ENCODE data around the gene PDGFC.

PDGFC gene, protein sequence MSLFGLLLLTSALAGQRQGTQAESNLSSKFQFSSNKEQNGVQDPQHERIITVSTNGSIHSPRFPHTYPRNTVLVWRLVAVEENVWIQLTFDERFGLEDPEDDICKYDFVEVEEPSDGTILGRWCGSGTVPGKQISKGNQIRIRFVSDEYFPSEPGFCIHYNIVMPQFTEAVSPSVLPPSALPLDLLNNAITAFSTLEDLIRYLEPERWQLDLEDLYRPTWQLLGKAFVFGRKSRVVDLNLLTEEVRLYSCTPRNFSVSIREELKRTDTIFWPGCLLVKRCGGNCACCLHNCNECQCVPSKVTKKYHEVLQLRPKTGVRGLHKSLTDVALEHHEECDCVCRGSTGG

GRCh38 chr4:156971676-156972378, at the start of gene PDGFC:
Gene PDGFC (minus strand): TSS chr4:156971799. CDS start chr4:156970903, 896 bp downstream.
- DNase-seq (ENCODE audit: low read depth), result no peak

- DNase-seq (ENCODE audit: low read depth), result no peak
Measured at GRCh38 chr4:157020882-157021281, 49.3 kb upstream of the PDGFC start.

- no peak for DNase-seq (ENCODE audit: low read depth)
Measured at GRCh38 chr4:157018920-157019490, 47.4 kb upstream of the PDGFC start.

GRCh38 chr4:157014621-157015591, 43.3 kb upstream of the PDGFC start:
- no peak for DNase-seq (ENCODE audit: low read depth)

- DNase-seq (ENCODE audit: low read depth), result no peak
Measured at GRCh38 chr4:157013656-157014055, 42.1 kb upstream of the PDGFC start.

GRCh38 chr4:157012781-157013180, 41.2 kb upstream of the PDGFC start:
- DNase-seq (ENCODE audit: low read depth), result no peak

DNA sequence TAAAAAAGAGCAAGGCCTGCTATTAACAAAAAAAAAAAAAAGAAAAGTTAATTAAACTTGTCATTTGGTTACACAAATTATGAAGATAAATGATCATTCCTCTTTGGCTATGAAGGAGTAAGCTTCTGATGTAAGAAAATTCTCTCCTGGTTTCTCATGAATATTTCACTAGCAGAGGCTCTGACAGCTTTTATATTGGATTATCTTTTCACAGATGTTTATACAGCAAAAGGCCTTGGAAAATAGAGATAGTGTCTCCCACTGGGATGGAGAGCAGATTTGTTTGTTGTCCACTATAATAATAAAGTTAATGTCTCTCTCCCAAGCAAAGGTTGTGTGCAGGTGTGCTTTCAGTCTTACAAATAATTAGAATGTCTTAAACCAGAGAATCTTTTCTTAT, 40.7 kb upstream of the PDGFC start:
- no peak for DNase-seq (ENCODE audit: low read depth)

DNA sequence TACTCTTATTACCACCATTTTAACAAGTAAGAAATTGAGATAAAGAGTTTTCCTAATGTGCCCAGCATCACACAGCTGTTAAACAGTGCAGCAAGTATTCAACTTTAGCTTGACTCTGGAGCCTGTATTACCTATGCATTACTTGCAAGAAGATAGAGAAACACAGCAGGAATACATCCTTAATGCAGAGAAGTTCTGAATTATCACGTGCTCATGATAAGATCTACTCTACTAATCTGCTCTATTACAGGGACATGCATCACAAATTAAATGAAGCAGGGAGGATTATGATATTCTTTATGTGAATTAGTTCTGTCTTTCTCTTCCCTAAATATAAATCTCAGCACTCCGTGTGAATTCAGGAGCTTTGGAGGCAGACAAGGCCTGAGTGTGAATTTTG, 39.0 kb upstream of the PDGFC start:
- DNase-seq (ENCODE audit: low read depth), result no peak

GRCh38 chr4:157005831-157006230, 34.2 kb upstream of the PDGFC start:
- DNase-seq (ENCODE audit: low read depth), result no peak

- DNase-seq (ENCODE audit: low read depth), result no peak
Measured at GRCh38 chr4:157005193-157005592, 33.6 kb upstream of the PDGFC start.

DNA sequence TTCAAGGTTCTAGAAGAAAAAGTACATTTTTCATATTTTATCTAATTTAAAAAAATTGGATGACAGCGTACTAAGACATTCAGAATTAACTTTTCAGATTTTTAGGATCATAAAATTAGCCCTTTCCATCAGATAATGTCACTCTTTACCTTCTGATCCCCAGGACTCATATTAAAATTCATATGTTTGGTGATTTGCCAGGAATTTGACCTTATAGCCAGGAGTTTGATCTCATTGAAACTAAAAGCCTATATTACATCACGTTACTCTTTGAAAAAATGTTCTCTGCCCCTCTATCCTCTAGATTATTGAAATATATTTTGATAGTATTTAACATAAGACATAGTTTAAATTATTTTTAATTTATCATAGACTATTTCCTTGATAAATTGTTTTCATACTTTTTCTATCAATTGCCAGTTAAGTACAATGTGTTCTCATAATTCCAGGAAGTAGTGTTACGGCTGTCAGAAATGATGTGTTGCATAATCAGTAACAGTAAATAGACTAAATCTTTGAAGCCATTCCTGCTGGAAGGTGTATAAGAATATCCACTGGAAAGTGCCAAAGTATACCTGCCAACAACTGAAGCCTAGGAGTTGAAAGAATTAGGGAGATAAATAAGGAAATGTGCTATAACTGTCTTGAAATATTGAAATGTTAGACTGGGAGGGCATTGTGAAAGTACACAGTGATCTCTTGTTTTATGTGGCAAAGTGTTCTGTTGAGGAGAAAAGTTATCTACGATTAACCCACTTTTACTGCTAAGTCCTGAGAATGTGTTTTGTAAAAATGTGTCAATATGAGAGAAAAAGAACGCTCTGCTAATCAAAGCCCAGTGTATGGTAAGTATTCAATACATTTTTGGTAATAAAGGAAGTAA, 32.9 kb upstream of the PDGFC start:
- DNase-seq (ENCODE audit: low read depth), result no peak

- no peak for DNase-seq (ENCODE audit: low read depth)
Measured at GRCh38 chr4:156999175-156999517, 27.5 kb upstream of the PDGFC start.

GRCh38 chr4:156998500-156999174, 27.0 kb upstream of the PDGFC start:
- DNase-seq (ENCODE audit: low read depth), result no peak

GRCh38 chr4:156992943-156993342, 21.3 kb upstream of the PDGFC start:
- no peak for DNase-seq (ENCODE audit: low read depth)

DNA sequence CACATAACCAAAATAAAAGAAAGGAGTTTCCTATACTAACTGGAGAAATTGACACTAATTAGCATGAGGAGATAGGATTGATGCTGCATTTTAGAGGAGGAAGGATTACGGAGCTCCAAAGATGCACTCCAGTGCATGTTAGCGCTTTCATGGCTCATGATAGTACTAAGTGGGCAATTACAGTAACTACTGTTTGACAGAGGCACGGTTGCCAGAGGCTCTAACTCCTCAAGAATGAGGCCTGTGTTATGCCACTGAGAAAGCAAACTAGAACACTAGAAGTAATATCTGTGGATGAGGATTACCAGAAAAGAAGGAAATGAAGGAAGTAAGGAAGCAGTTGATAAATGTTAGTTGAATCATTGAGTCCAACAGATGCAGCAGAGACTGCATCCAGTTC, 19.6 kb upstream of the PDGFC start:
- DNase-seq (ENCODE audit: low read depth), result no peak

- DNase-seq (ENCODE audit: low read depth), result no peak
Measured at GRCh38 chr4:156983366-156983765, 11.8 kb upstream of the PDGFC start.

GRCh38 chr4:156981262-156981769, 9.7 kb upstream of the PDGFC start:
- no peak for DNase-seq (ENCODE audit: low read depth)

GRCh38 chr4:156977435-156978160, 6.0 kb upstream of the PDGFC start:
- no peak for DNase-seq (ENCODE audit: low read depth)

DNA sequence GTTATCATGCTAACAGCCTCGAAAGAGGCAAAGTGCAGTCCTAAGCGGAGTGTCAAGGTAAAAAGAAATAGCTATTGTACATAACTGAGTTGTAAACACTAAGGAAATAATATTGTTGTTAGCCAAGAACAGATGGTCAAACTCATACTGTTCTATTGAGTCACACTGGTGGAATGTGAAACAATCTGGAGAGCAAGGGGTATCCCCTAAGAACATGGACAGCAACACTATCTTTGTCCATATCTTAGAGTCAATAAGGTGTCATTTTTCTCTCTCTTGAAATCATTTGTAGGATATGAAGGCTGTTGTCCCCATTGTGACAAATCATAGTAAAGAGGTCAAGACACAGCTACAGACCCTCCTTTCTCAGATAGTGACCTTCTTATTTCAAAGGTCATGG, 4.5 kb upstream of the PDGFC start:
- DNase-seq (ENCODE audit: low read depth), result no peak

GRCh38 chr4:156975686-156976085, 4.1 kb upstream of the PDGFC start:
- DNase-seq (ENCODE audit: low read depth), result no peak
